Measurements from ENCODE around the gene KRT73. TPM values are rescaled to one million over a fixed set of nuclear protein-coding genes. Genes with fewer than 3 reads are reported as not detected.

The KRT73 gene
- total RNA-seq, 2 experiments from 2014 or later: not detected

DNA sequence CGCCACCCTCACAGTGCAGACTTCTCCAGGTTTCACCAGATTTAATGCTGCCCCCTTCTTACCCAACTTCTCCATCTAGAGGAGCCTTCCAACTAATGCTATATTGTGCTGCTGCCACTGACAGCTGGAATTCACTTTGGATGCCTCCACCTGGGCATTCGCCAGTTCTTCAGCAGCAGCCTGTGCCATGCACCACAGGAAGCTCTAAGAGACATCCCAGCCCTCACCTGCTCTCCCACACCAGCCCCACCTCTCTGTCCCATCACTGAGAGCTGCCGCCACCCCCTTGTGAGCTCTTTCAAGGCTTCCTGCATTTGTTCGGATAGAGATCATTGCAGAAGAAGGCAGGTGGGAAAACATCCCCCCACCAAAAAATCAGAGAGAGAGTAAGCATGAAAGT is 38.3 kb upstream of the KRT73 start:
- Mint-ChIP-seq H3K36me3 (no peaks in the 10 kb centered on the region), H3K27me3 (peaks cover 55% of the 10 kb centered on the region), H3K4me1 (peaks cover 3% of the 10 kb centered on the region), H3K27ac (no peak overlapping the region), H3K4me3 (no peak overlapping the region), H3K9me3 (ENCODE audit: low read depth) (no peaks in the 10 kb centered on the region)
- DNase-seq (no peak), ATAC-seq (no peak)
- CTCF ChIA-PET: no interaction called here

DNA sequence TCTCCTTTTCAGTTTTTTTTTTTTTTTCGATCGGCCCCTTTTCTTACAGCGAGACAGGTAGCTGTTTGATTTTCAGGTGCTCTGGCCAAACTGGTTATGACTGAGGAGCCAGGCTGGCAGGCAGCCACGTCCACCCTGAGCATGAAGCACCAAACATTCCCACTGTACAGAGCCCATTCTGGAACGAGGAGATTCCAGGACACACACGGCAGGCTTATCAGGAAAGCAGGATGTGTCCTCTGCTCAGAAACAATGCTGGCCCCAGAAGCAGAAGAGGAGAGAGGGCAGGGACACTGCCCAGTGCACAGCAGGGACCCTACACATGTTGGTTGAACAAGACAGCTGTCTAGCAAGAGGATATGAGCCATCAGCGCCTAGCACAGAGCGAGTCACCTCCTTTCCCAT is 37.4 kb upstream of the KRT73 start:
- CTCF ChIA-PET: no interaction called here
- Mint-ChIP-seq H3K27ac (no peak overlapping the region), H3K4me3 (no peak overlapping the region)

DNA sequence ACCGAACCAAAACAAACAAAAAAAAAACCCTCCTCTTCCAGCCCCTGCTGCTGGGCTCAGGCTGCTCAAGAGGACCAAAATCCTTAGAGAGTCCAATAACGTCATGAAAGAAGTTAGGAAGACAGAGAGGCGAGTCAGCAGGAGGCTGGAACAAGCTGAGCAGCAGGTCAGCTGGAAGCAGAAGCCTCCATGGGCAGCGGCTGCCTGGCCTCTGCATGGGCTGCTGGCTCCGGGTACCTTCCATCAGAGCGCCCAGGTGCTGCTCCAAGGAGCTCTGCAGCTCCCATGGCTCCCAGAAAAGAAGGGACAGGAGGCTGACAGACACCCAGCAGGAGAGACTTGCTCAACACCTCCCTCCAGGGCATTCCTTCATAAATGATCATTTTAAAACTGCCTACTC is 36.9 kb upstream of the KRT73 start:
- Mint-ChIP-seq H3K27ac (no peak overlapping the region), H3K36me3 (no peaks in the 10 kb centered on the region), H3K4me3 (no peak overlapping the region), H3K27me3 (peaks cover 58% of the 10 kb centered on the region), H3K9me3 (ENCODE audit: low read depth) (no peaks in the 10 kb centered on the region), H3K4me1 (peaks cover 3% of the 10 kb centered on the region)
- ATAC-seq (no peak), DNase-seq (no peak)
- CTCF ChIA-PET: no interaction called here

More for the DNA sequence above, 37.4 kb upstream of the KRT73 start:
- DNase-seq: no peak
- H3K9me3 Mint-ChIP-seq (ENCODE audit: low read depth): no peaks in the 10 kb centered on the region
- H3K27me3 Mint-ChIP-seq: peaks cover 57% of the 10 kb centered on the region
- ATAC-seq: no peak
- H3K36me3 Mint-ChIP-seq: no peaks in the 10 kb centered on the region
- peaks cover 3% of the 10 kb centered on the region for H3K4me1 Mint-ChIP-seq

DNA sequence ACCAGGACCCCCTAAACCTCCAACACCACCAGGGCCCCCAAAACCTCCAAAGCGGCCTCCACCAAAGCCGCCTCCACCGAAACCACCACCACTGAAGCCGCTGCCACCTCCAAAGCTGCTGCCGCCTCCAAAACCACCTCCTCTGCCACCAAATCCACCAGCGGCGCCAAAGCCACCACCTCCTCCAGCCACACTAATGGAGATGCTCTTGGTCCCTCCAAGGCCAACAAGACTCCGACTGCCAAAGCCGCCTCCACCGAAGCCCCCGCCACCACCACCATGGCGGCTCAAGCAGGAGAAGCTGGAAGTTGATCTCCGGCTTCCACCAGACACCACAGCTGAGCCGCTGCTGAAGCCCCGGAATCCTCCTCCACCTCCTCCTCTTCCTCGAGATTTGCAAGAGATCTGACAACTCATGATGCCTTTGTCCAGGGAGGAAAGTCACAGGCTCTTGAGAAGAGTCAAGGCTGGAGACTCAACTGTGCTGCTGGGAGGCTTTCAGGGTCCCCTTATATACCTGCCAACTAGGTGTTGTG is 33.4 kb upstream of the KRT73 start, which contains the start of gene KRT2:
TSS of gene KRT2 (minus strand) at position 486 of the 536 bp plus-strand sequence. CDS start at position 417, 69 bp downstream.
- Mint-ChIP-seq H3K36me3 (no peaks in the 10 kb centered on the region), H3K9me3 (ENCODE audit: low read depth) (no peaks in the 10 kb centered on the region), H3K27ac (no peak within 1 kb of the TSS), H3K27me3 (peaks cover 43% of the 10 kb centered on the region), H3K4me3 (no peak within 1 kb of the TSS), H3K4me1 (peaks cover 11% of the 10 kb centered on the region)
- DNase-seq (peak; percentile 31), ATAC-seq (no peak)
- CTCF ChIA-PET: interaction anchor here (2.1 kb wide), 1 partner anchor 228 kb away, joined by 4 read pairs; no protein-coding TSS in a partner anchor

DNA sequence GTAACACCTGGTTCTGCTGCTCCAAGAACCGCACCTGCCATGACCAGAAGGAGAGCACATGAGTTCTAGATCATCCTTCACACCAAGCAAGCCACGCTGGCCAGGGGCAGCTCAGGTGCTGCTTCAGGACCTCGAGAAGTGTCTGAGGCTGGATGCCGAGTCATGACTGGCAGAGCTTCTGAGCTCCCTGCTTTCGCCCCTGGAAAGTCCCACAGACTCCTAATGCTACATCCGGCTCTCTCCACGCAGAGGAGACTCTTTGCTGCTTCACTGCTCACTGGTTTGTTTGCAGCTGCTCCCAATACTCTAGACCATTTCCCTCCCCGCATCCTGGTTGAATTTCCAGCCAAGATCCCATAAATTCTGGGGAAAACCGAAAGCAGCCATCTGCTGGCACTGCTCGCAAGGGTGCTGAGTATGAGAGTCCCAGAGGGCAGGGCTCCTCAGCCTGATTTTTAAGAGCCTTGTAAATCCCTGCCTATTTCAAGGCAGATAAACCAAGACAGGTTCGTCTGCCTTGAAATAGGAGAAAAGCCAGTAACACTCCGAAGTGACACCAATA is 32.2 kb upstream of the KRT73 start:
- DNase-seq: peak; percentile 16
- Mint-ChIP-seq H3K4me3 (no peak overlapping the region), H3K27ac (no peak overlapping the region), H3K36me3 (no peaks in the 10 kb centered on the region), H3K9me3 (ENCODE audit: low read depth) (no peaks in the 10 kb centered on the region), H3K4me1 (peaks cover 23% of the 10 kb centered on the region), H3K27me3 (peaks cover 35% of the 10 kb centered on the region)
- CTCF ChIA-PET: interaction anchor here (1.1 to 2.1 kb wide), 2 partner anchors 229 to 235 kb away, joined by 3 to 4 read pairs; no protein-coding TSS in a partner anchor
- no peak for ATAC-seq

DNA sequence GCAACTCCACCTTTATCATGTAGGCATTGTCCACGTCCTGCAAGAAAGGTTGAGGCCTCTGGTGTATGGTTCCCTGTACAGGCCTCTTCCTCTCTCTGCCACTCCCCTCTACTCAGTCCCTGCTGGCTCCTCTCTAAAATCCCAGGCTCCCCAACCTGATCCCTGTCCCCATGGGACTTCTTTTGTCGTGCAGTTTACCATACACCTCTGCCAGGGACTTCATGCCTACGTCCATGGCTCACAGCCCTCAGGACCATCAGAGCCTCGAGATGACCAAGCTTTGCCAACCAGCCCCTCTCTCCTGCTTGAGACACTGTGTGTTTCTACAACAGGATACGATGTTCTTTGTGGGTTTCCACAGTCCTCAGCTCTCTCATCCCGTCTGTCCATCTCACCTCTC is 30.7 kb upstream of the KRT73 start:
- peaks cover 24% of the 10 kb centered on the region for H3K27me3 Mint-ChIP-seq
- no peak overlapping the region for H3K4me3 Mint-ChIP-seq
- H3K9me3 Mint-ChIP-seq (ENCODE audit: low read depth): no peaks in the 10 kb centered on the region
- H3K4me1 Mint-ChIP-seq: peaks cover 38% of the 10 kb centered on the region
- H3K27ac Mint-ChIP-seq: no peak overlapping the region
- DNase-seq: no peak
- peaks cover 3% of the 10 kb centered on the region for H3K36me3 Mint-ChIP-seq
- no peak for ATAC-seq
- CTCF ChIA-PET: interaction anchor here (0.8 kb wide), 1 partner anchor 64 kb away, joined by 3 read pairs; no protein-coding TSS in a partner anchor

DNA sequence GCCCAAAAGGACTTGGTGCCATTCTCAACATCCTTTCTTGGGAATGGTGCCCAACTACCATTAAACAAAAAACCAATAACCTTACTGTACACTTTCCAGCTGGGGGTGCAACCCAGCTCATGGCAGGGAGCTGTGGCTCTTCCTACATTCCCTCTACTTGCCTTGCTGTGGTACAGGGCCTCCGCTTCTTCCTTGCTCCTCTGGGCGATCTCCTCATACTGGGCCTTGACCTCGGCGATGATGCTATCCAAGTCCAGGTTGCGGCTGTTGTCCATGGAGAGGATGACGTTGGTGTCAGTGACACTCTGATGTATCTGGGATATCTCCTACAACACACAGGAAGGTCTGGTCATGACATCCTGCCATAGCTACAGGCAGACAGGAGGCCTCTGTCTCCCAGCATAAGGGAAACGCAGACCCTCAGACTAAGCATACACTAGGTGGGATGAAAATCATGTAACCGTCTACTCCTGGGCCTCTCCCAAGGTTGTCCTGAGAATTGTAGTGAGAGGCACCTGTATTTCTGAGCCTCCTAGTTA is 29.7 kb upstream of the KRT73 start:
- no peak for DNase-seq
- peaks cover 3% of the 10 kb centered on the region for H3K36me3 Mint-ChIP-seq
- CTCF ChIA-PET: interaction anchor here (0.8 to 1.6 kb wide), 2 partner anchors 63 to 231 kb away, joined by 3 to 5 read pairs; no protein-coding TSS in a partner anchor
- no peak overlapping the region for H3K4me3 Mint-ChIP-seq
- ATAC-seq: no peak
- H3K4me1 Mint-ChIP-seq: peaks cover 38% of the 10 kb centered on the region
- peaks cover 16% of the 10 kb centered on the region for H3K27me3 Mint-ChIP-seq
- H3K9me3 Mint-ChIP-seq (ENCODE audit: low read depth): no peaks in the 10 kb centered on the region
- H3K27ac Mint-ChIP-seq: no peak overlapping the region

DNA sequence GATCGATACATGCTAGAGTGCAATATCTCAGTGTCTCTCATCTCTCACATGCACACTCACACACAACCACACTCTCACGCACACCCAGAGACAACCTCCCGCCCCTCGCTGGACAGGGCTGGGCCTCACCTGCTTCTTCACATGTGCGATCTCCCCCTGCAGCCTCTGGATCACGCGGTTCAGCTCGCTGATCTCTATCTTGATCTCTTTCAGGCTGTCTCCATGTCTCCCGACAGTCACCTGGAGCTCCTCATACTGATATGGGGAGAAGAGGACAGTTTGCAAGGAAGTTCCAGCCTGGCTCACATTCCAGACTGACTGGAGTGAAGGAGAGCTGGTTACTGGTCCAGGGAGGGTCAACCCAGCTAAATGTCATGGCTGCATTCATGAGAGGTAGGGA is 29.2 kb upstream of the KRT73 start:
- H3K27ac Mint-ChIP-seq: no peak overlapping the region
- H3K36me3 Mint-ChIP-seq: peaks cover 3% of the 10 kb centered on the region
- peaks cover 35% of the 10 kb centered on the region for H3K4me1 Mint-ChIP-seq
- ATAC-seq (no peak), DNase-seq (no peak)
- no peak overlapping the region for H3K4me3 Mint-ChIP-seq
- no peaks in the 10 kb centered on the region for H3K9me3 Mint-ChIP-seq (ENCODE audit: low read depth)
- CTCF ChIA-PET: interaction anchor here (0.9 to 1.6 kb wide), 2 partner anchors 225 to 232 kb away, joined by 3 to 5 read pairs; no protein-coding TSS in a partner anchor
- peaks cover 11% of the 10 kb centered on the region for H3K27me3 Mint-ChIP-seq

DNA sequence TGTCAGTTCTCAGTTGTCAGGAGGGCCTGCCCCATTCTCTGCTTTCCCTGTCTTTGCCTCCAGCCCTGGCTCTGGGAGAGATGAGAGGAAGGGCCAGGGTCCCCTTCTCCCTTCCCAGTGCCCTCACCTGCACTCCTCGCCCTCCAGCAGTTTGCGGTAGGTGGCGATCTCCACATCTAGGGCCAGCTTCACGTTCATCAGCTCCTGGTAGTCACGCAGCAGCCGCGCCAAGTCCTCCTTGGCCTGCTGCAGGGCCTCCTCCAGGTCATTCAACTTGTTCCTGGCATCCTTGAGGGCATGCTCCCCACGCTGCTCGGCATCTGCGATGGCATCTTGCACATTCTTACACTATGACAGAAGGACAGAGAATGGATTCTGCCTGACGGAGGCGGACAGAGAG is 28.3 kb upstream of the KRT73 start:
- peaks cover 3% of the 10 kb centered on the region for H3K36me3 Mint-ChIP-seq
- CTCF ChIA-PET: interaction anchor here (0.9 kb wide), 1 partner anchor 226 kb away, joined by 3 read pairs; no protein-coding TSS in a partner anchor

DNA sequence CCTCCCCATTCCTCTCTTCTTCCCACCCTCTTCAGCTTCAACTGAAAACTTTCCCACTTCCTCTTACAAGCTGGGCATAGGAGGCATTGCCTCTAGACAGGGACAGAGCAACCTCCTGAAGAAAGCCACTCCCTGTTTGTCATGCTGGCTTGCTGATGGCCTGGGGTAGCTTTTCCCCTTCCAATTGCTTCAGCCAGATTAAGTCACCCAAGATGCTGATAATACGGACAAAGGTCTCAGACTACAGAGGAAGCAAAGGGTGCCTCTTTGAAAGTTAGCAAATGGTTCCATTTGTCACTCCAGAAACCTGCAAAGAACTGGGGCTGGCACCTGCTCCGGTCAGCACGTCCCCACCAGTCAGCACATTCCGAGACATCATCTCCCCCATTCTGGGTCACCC is 27.6 kb upstream of the KRT73 start:
- DNase-seq (no peak), ATAC-seq (peak; percentile 7)
- CTCF ChIA-PET: interaction anchor here (1.2 to 1.6 kb wide), 4 partner anchors 13 to 239 kb away, joined by 3 to 6 read pairs (median 6); no protein-coding TSS in a partner anchor
- Mint-ChIP-seq H3K27me3 (peaks cover 6% of the 10 kb centered on the region), H3K36me3 (peaks cover 3% of the 10 kb centered on the region), H3K4me1 (peaks cover 35% of the 10 kb centered on the region), H3K4me3 (peak overlapping the region; percentile 17), H3K9me3 (ENCODE audit: low read depth) (no peaks in the 10 kb centered on the region), H3K27ac (peak overlapping the region; percentile 94)

More for the DNA sequence above, 28.3 kb upstream of the KRT73 start:
- H3K27ac Mint-ChIP-seq: peak overlapping the region; percentile 94
- no peaks in the 10 kb centered on the region for H3K9me3 Mint-ChIP-seq (ENCODE audit: low read depth)
- peaks cover 35% of the 10 kb centered on the region for H3K4me1 Mint-ChIP-seq
- no peak for DNase-seq
- no peak overlapping the region for H3K4me3 Mint-ChIP-seq
- no peak for ATAC-seq
- peaks cover 3% of the 10 kb centered on the region for H3K27me3 Mint-ChIP-seq

DNA sequence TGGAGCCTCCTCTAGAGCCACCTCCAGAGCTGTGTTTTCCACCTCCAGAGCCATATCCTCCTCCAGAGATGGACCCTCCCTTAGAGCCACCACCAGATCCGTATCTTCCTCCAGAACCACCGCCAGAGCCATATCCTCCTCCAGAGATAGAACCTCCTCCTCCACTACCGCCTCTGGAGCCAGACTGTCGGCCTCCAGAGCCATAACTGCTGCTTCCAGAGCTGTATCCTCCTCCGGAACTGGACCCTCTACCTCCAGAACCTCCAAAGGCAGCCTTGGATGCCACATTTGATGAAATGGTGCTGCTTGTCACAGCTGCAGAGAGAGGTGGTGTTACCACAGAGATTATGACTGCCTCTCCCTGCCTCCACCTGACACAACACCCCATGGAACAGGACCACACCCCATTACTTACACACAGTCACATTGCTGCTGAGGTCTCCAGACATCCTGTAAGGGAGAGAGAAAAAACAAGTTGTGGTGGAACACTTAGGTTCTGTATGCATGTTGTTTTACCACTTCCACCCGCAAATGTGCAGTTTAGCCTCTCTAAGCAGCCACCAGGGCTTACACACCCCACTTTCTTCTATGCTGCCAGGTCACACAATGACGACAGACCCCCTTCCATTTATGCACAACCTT is 26.9 kb upstream of the KRT73 start:
- Mint-ChIP-seq H3K9me3 (ENCODE audit: low read depth) (no peaks in the 10 kb centered on the region), H3K4me1 (peaks cover 35% of the 10 kb centered on the region), H3K27ac (peak overlapping the region; percentile 94), H3K4me3 (peak overlapping the region; percentile 17), H3K27me3 (peaks cover 7% of the 10 kb centered on the region), H3K36me3 (peaks cover 3% of the 10 kb centered on the region)
- CTCF ChIA-PET: interaction anchor here (0.9 to 1.6 kb wide), 5 partner anchors 12 to 239 kb away, joined by 3 to 6 read pairs (median 5); no protein-coding TSS in a partner anchor
- DNase-seq: peak; percentile 87
- ATAC-seq: peak; percentile 97

DNA sequence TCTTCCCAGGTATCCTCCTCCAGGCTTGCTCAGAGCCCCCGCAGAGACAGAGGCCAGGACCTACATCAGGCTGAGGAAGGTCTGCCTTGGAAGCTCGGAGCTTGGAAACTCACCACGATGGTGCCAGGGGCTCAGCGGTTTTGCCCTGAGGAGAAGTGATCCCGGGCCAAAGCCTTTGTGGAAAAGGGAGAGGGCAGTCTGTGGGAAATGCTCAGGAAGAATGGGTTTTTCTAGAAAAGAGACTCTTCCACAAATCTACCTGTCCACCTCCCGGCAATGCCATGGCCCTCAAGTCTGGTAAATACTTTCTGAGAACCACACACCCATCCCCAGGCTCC is 25.7 kb upstream of the KRT73 start:
- Mint-ChIP-seq H3K9me3 (ENCODE audit: low read depth) (no peaks in the 10 kb centered on the region), H3K4me3 (no peak overlapping the region), H3K27me3 (peaks cover 11% of the 10 kb centered on the region), H3K27ac (no peak overlapping the region), H3K36me3 (peaks cover 3% of the 10 kb centered on the region), H3K4me1 (peaks cover 32% of the 10 kb centered on the region)
- no peak for ATAC-seq
- DNase-seq: no peak
- CTCF ChIA-PET: interaction anchor here (0.8 kb wide), 1 partner anchor 240 kb away, joined by 3 read pairs; no protein-coding TSS in a partner anchor

Measured in activated CD8-positive, alpha-beta memory T cell treated with anti-CD3 and anti-CD28 coated beads, Interleukin-2, amount 10 ng/mL, durations not matched to agents 7 days and 5 days (primary cell).